ENCODE results near the gene GUCD1.
"Not testable (repeated sequence)": the region's sequence is repeated elsewhere in the genome, so short reads cannot be mapped to it uniquely, and the experiment has no call there.

GUCD1 gene

GRCh38 chr22:24554313-24555164 lies at the start of gene GUCD1:
Gene GUCD1 (minus strand): TSS chr22:24555138. CDS start chr22:24554991, 147 bp downstream.
- DNase-seq: no peak

- not testable (repeated sequence) for DNase-seq
Measured at GRCh38 chr22:24603770-24604629, 49.1 kb upstream of the GUCD1 start.

- DNase-seq: not testable (repeated sequence)
Measured at GRCh38 chr22:24602847-24603769, 48.2 kb upstream of the GUCD1 start, which contains the start of gene GGT1. Gene GGT1 (plus strand): TSS chr22:24603193. CDS start chr22:24611082, 7,889 bp downstream.

GRCh38 chr22:24602105-24602749 lies 47.3 kb upstream of the GUCD1 start:
- not testable (repeated sequence) for DNase-seq

- DNase-seq: no peak
Measured at GRCh38 chr22:24601217-24602104, 46.5 kb upstream of the GUCD1 start.

GRCh38 chr22:24599958-24600715 lies 45.2 kb upstream of the GUCD1 start:
- not testable (repeated sequence) for DNase-seq

- no peak for DNase-seq
Measured at GRCh38 chr22:24599514-24599913, 44.6 kb upstream of the GUCD1 start.

- DNase-seq: not testable (repeated sequence)
Measured at GRCh38 chr22:24597076-24597475, 42.1 kb upstream of the GUCD1 start.

GRCh38 chr22:24595863-24596262 lies 40.9 kb upstream of the GUCD1 start:
- no peak for DNase-seq

- DNase-seq: no peak
Measured at GRCh38 chr22:24595228-24595627, 40.3 kb upstream of the GUCD1 start.

GRCh38 chr22:24594569-24595120 lies 39.7 kb upstream of the GUCD1 start:
- DNase-seq: no peak

GRCh38 chr22:24593836-24594568 lies 39.1 kb upstream of the GUCD1 start:
- no peak for DNase-seq

- DNase-seq: not testable (repeated sequence)
Measured at GRCh38 chr22:24593559-24593835, 38.6 kb upstream of the GUCD1 start.

GRCh38 chr22:24592851-24593558 lies 38.1 kb upstream of the GUCD1 start, which contains the start of gene LRRC75B:
Gene LRRC75B (minus strand): TSS chr22:24593073. CDS start chr22:24593039, 34 bp downstream.
- peak; percentile 26 for DNase-seq

GRCh38 chr22:24592058-24592850 lies 37.3 kb upstream of the GUCD1 start:
- no peak for DNase-seq

GRCh38 chr22:24591286-24591830 lies 36.4 kb upstream of the GUCD1 start:
- no peak for DNase-seq

GRCh38 chr22:24590596-24591173 lies 35.7 kb upstream of the GUCD1 start:
- no peak for DNase-seq

Data from NCI-H1694 treated with DMSO at 0.1 percent for 48 hours (cell line).